IMR-90 (cell line): ENCODE results near the gene TEX261.

Experiments
- MAZ ChIP-seq: IDR thresholded peaks from 2 replicates; pipeline ENCODE4 v1.6.1; 2012; ENCODE audit warnings: low read depth, mild to moderate bottlenecking, low read length, improper control_type of control experiment, moderate library complexity, borderline replicate concordance
- POLR2A ChIP-seq: IDR thresholded peaks from 2 replicates; pipeline ENCODE4 v1.6.1; 2012; ENCODE audit warnings: mild to moderate bottlenecking, low read depth, low read length
- RCOR1 ChIP-seq: IDR thresholded peaks from 2 replicates; pipeline ENCODE4 v1.6.1; 2012; ENCODE audit warnings: mild to moderate bottlenecking, low read length, improper control_type of control experiment; ENCODE audit not compliant: insufficient replicate concordance
- TF ChIP-seq, protein P1 (sequence below): conservative IDR thresholded peaks from 2 replicates; pipeline ENCODE4 v1.5.1; 2012; ENCODE audit warnings: mild to moderate bottlenecking, low read depth, low read length, improper control_type of control experiment

DNA sequence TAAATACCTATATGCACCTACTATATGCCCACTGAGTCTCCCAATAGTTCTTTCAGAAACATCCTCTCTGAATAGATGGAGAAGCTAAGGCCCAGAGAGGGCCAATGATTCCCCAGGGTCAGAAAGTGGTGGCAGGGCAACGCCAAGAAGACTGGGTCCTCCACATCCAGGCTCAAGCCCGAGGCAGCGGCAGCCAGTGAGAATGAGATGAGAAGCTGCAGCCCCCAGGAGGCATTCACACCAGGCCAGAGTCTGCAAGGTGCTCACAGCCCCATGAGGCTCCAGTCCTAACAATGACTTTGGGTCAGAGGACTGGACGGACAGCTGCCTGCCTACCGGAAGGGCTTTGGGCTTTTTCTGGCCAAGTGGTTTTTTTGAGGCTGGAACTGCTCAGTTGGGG, 3.5 kb downstream of the TEX261 start:
- TF ChIP-seq, protein P1, sequence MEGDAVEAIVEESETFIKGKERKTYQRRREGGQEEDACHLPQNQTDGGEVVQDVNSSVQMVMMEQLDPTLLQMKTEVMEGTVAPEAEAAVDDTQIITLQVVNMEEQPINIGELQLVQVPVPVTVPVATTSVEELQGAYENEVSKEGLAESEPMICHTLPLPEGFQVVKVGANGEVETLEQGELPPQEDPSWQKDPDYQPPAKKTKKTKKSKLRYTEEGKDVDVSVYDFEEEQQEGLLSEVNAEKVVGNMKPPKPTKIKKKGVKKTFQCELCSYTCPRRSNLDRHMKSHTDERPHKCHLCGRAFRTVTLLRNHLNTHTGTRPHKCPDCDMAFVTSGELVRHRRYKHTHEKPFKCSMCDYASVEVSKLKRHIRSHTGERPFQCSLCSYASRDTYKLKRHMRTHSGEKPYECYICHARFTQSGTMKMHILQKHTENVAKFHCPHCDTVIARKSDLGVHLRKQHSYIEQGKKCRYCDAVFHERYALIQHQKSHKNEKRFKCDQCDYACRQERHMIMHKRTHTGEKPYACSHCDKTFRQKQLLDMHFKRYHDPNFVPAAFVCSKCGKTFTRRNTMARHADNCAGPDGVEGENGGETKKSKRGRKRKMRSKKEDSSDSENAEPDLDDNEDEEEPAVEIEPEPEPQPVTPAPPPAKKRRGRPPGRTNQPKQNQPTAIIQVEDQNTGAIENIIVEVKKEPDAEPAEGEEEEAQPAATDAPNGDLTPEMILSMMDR = no peak
- no peak for TF ChIP-seq POLR2A
- TF ChIP-seq RCOR1 = no peak
- no peak for TF ChIP-seq MAZ
